ENCODE measurements around the gene NUMB. TPM values are rescaled to one million over a fixed set of nuclear protein-coding genes. Genes with fewer than 3 reads are reported as not detected.

NUMB gene
- polyA plus RNA-seq, 1 experiment, result 131 TPM

DNA sequence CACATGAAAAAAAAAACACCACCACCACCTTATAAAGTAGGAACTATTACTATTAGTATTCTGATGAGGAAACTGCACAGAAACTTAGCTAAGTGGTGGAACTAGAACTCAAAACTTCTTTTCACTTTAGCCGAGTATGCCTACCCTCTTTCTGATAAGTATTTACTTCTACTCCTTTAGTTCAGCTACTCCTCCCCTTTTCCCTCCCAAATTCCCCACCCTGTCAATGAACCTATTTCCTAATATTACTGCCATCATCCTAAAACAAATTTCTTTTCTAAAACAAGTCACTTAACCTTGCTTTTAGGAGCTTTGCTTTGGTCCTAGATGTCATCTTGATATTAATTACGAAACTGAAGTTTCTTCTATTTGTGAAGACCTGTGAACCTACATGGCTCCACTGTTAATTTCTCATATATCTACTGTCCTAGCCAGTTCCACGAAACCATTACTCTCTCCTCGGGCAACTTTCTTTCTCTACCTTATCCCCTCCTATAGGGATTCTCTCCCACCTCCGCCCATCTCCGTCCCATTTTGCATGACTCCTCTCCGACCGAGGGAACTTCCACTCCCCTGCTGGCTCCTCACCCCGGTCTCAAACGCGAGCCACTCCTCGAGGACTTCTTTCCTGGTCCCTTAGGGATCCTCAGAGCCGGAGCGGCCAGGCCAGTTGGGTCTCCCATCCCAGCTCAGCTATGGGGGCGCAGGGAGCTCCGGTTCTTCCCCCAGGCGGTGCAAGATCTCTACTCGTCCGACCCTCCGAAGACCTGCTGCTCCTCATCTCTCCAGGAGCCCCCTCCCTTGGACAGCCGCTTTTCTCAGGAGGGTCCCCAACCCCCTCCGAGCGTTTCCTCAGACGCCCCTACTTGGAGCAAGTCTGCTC lies 1.1 kb downstream of the NUMB start:
- H3K36me3 ChIP-seq (ENCODE audit: control insufficient read depth, insufficient read depth, low read length), result no peaks in the 10 kb centered on the region
- no peak for DNase-seq (ENCODE audit: low read depth)
- H3K27me3 ChIP-seq (ENCODE audit: control insufficient read depth, insufficient read depth, low read length), result no peaks in the 10 kb centered on the region
- TF ChIP-seq, protein P1, sequence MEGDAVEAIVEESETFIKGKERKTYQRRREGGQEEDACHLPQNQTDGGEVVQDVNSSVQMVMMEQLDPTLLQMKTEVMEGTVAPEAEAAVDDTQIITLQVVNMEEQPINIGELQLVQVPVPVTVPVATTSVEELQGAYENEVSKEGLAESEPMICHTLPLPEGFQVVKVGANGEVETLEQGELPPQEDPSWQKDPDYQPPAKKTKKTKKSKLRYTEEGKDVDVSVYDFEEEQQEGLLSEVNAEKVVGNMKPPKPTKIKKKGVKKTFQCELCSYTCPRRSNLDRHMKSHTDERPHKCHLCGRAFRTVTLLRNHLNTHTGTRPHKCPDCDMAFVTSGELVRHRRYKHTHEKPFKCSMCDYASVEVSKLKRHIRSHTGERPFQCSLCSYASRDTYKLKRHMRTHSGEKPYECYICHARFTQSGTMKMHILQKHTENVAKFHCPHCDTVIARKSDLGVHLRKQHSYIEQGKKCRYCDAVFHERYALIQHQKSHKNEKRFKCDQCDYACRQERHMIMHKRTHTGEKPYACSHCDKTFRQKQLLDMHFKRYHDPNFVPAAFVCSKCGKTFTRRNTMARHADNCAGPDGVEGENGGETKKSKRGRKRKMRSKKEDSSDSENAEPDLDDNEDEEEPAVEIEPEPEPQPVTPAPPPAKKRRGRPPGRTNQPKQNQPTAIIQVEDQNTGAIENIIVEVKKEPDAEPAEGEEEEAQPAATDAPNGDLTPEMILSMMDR (IDR thresholded peaks at IDR 0.05; ENCODE audit: insufficient read depth, low read depth, low read length), result no peak
- H3K4me3 ChIP-seq (ENCODE audit: low read depth, low read length), result peak overlapping the region; percentile 91
- CTCF ChIA-PET, result interaction anchor here (1.3 to 2.5 kb wide), 2 partner anchors 10 to 15 kb away, joined by 3 to 13 read pairs; no protein-coding TSS in a partner anchor
- POLR2A ChIA-PET, result no interaction called here

- Histone ChIP-seq H3K36me3 (ENCODE audit: control insufficient read depth, insufficient read depth, low read length) (no peaks in the 10 kb centered on the region), H3K4me3 (ENCODE audit: low read depth, low read length) (no peak overlapping the region), H3K27me3 (ENCODE audit: control insufficient read depth, insufficient read depth, low read length) (no peaks in the 10 kb centered on the region)
- DNase-seq (ENCODE audit: low read depth), result no peak
- TF ChIP-seq, protein P1 (IDR thresholded peaks at IDR 0.05; ENCODE audit: insufficient read depth, low read depth, low read length), result no peak
- POLR2A ChIA-PET, result no interaction called here
- CTCF ChIA-PET, result interaction anchor here (1.1 kb wide), 1 partner anchor 14 kb away, joined by 3 read pairs; no protein-coding TSS in a partner anchor
These were observed 3.1 kb downstream of the NUMB start for GRCh38 chr14:73455294-73455693.

DNA sequence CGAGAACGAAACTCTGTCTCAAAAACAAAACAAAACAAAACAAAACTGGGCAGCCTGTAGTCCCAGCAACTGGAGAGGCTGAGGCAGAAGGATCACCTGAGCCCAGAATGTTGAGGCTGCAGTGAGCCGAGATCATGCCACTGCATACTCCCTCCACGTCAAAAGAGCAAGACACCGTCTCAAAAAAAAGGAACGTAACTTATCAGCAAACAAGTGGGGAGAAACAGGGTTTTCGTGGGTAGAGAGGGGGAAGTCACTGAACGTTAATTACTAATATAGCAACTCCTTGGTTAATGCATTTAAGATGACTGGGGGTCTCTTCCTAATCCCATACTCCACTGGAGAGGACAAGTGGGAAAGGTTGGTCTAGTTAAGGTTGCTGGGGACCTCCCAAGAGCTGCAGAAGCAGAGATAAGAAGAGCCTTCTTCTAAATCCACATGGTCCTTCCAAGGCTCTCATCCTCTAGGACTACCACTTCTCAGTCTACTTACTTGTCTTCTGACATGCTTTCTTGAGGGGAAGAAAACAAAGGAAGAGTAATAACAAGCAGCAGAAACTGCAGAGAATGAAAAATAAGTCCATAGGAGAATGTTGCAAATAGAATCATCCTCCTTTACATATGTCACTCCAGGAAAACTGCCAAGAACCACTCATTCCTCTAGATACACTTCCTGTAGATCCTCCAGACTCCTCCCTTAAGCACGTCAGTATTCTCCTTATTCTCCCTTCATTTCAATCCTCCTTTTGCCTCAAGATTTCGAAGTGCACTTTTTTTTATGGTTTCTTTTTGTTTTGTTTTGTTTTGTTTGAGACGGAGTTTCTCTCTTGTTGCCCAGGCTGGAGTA lies 5.8 kb downstream of the NUMB start:
- TF ChIP-seq, protein P1 (IDR thresholded peaks at IDR 0.05; ENCODE audit: insufficient read depth, low read depth, low read length), result no peak
- Histone ChIP-seq H3K27me3 (ENCODE audit: control insufficient read depth, insufficient read depth, low read length) (no peaks in the 10 kb centered on the region), H3K4me3 (ENCODE audit: low read depth, low read length) (no peak overlapping the region), H3K36me3 (ENCODE audit: control insufficient read depth, insufficient read depth, low read length) (no peaks in the 10 kb centered on the region)
- ChIA-PET CTCF (no interaction called here), POLR2A (no interaction called here)
- no peak for DNase-seq (ENCODE audit: low read depth)

DNA sequence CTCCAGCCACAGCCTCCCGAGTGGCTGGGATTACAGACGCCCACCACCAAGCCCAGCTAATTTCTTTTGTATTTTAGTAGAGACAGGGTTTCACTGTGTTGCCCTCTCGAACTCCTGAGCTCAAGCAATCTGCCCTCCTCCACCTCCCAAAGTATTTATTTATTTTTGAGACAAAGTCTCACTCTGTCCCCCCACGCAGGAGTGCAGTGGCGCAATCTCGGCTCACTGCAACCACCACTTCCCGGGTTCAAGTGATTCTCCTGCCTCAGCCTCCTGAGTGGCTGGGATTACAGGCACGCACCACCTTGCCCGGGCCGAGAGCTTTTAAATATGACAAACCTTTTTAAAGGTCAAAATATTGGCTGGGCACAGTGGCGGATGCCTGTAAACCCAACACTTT lies 14.6 kb downstream of the NUMB start:
- no peak for DNase-seq (ENCODE audit: low read depth)
- Histone ChIP-seq H3K27me3 (ENCODE audit: control insufficient read depth, insufficient read depth, low read length) (no peaks in the 10 kb centered on the region), H3K36me3 (ENCODE audit: control insufficient read depth, insufficient read depth, low read length) (no peaks in the 10 kb centered on the region; the same call in 1 of the 2 replicates), H3K4me3 (ENCODE audit: low read depth, low read length) (no peak overlapping the region)
- CTCF ChIA-PET, result no interaction called here
- TF ChIP-seq, protein P1 (IDR thresholded peaks at IDR 0.05; ENCODE audit: insufficient read depth, low read depth, low read length), result no peak
- POLR2A ChIA-PET, result no interaction called here

GRCh38 chr14:73441286-73441685 lies 17.1 kb downstream of the NUMB start:
- ChIA-PET CTCF (interaction anchor here (0.6 to 1.3 kb wide), 2 partner anchors 146 to 172 kb away, joined by 3 read pairs; no protein-coding TSS in a partner anchor), POLR2A (no interaction called here)
- TF ChIP-seq, protein P1 (IDR thresholded peaks at IDR 0.05; ENCODE audit: insufficient read depth, low read depth, low read length), result no peak
- Histone ChIP-seq H3K4me3 (ENCODE audit: low read depth, low read length) (no peak overlapping the region), H3K36me3 (ENCODE audit: control insufficient read depth, insufficient read depth, low read length) (no peaks in the 10 kb centered on the region; the same call in 1 of the 2 replicates), H3K27me3 (ENCODE audit: control insufficient read depth, insufficient read depth, low read length) (no peaks in the 10 kb centered on the region)
- DNase-seq (ENCODE audit: low read depth), result no peak
